GM19193 (cell line): ENCODE measurements around the gene RPL9.

ENCODE experiments used
- POLR2A ChIP-seq: IDR thresholded peaks from 4 replicates; pipeline ENCODE4 v1.6.1; 2011; ENCODE audit not compliant: insufficient read depth, insufficient read length; ENCODE audit errors: extremely low read depth

The RPL9 gene

GRCh38 chr4:39406763-39407583 is 51.7 kb downstream of the RPL9 start, which contains the start of gene KLB:
KLB (plus strand) TSS chr4:39406930; CDS start chr4:39406950, 20 bp downstream.
- TF ChIP-seq POLR2A = no peak
